VCaP (cell line): ENCODE data around the gene RASGRF2.

Experiments used
- H3K27ac ChIP-seq: fragments of 450-650 bp; 2 replicates; pipeline ENCODE4 v1.5.1; 2017
- CTCF ChIP-seq: fragments of 450-650 bp; conservative IDR thresholded peaks from 2 replicates; pipeline ENCODE4 v1.5.1; 2017; ENCODE audit warnings: mild to moderate bottlenecking, moderate library complexity

The RASGRF2 gene

GRCh38 chr5:81154725-81155124, 194.6 kb downstream of the RASGRF2 start:
- H3K27ac ChIP-seq, result no peak overlapping the region

GRCh38 chr5:81156732-81157131, 196.6 kb downstream of the RASGRF2 start:
- no peak for TF ChIP-seq CTCF
- H3K27ac ChIP-seq, result no peak overlapping the region

More at GRCh38 chr5:81154725-81155124, 194.6 kb downstream of the RASGRF2 start:
- no peak for TF ChIP-seq CTCF

GRCh38 chr5:81161012-81161601, 200.9 kb downstream of the RASGRF2 start:
- no peak for TF ChIP-seq CTCF
- H3K27ac ChIP-seq, result no peak overlapping the region

GRCh38 chr5:81162501-81162900, 202.3 kb downstream of the RASGRF2 start:
- H3K27ac ChIP-seq, result no peak overlapping the region
- TF ChIP-seq CTCF, result no peak

GRCh38 chr5:81163651-81164050, 203.5 kb downstream of the RASGRF2 start:
- H3K27ac ChIP-seq, result no peak overlapping the region

GRCh38 chr5:81164476-81164875, 204.3 kb downstream of the RASGRF2 start:
- H3K27ac ChIP-seq, result no peak overlapping the region
- TF ChIP-seq CTCF, result no peak

More at GRCh38 chr5:81163651-81164050, 203.5 kb downstream of the RASGRF2 start:
- TF ChIP-seq CTCF, result no peak

GRCh38 chr5:81164936-81165335, 204.8 kb downstream of the RASGRF2 start:
- no peak for TF ChIP-seq CTCF
- H3K27ac ChIP-seq, result no peak overlapping the region
